ENCODE measurements around the gene KRTAP3-2. TPM values are rescaled to one million over a fixed set of nuclear protein-coding genes. Genes with fewer than 3 reads are reported as not detected.

Gene KRTAP3-2
- total RNA-seq, 1 donor = not detected

DNA sequence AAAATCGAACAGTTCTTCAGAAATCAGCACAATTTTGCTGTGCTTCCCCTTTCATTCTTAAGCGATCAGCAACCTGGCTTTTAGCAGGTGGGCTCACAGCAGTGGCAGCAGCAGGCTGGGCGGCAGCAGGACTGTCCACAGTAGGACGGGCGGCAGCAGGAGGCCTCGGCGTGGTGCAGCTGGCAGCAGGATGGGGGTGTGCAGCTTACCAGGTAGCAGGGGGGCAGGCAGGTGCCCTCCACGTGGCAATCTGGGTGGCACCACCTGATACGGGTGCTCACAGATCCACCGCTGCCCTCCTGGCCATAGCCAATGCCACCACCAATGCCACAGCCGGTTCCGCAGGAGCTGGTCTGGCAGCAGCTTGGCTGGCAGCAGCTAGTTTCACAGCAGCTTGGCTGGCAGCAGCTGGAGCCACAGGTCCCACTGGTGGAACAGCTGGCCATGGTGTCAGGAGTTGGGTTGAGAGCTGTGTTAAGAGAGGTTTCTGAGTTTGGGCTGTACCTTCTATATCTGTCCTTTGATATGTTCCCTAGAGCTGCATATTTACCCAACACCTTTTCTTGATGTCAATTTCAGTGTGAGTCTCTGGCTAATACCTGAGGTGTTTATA lies 30.0 kb upstream of the KRTAP3-2 start, which contains the start of gene KRTAP1-4:
Gene KRTAP1-4 (minus strand): TSS at position 563 of the 613 bp plus-strand sequence. CDS start 117 bp downstream, at position 446.
- DNase-seq (ENCODE audit: low read depth) = no peak
- H3K4me3 ChIP-seq (ENCODE audit: low read depth, low read length) = no peak within 1 kb of the TSS
- TF ChIP-seq, protein P1, sequence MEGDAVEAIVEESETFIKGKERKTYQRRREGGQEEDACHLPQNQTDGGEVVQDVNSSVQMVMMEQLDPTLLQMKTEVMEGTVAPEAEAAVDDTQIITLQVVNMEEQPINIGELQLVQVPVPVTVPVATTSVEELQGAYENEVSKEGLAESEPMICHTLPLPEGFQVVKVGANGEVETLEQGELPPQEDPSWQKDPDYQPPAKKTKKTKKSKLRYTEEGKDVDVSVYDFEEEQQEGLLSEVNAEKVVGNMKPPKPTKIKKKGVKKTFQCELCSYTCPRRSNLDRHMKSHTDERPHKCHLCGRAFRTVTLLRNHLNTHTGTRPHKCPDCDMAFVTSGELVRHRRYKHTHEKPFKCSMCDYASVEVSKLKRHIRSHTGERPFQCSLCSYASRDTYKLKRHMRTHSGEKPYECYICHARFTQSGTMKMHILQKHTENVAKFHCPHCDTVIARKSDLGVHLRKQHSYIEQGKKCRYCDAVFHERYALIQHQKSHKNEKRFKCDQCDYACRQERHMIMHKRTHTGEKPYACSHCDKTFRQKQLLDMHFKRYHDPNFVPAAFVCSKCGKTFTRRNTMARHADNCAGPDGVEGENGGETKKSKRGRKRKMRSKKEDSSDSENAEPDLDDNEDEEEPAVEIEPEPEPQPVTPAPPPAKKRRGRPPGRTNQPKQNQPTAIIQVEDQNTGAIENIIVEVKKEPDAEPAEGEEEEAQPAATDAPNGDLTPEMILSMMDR (IDR thresholded peaks at IDR 0.05; ENCODE audit: insufficient read depth, low read depth, low read length) = no peak

GRCh38 chr17:41026715-41027471 lies 27.2 kb upstream of the KRTAP3-2 start, which contains the start of gene KRTAP1-5:
KRTAP1-5 (minus strand) TSS chr17:41027208; CDS start chr17:41027155, 53 bp downstream.
- peak; percentile 92 for DNase-seq (ENCODE audit: low read depth)
- no peak within 1 kb of the TSS for H3K4me3 ChIP-seq (ENCODE audit: low read depth, low read length)
- TF ChIP-seq, protein P1 (IDR thresholded peaks at IDR 0.05; ENCODE audit: insufficient read depth, low read depth, low read length) = no peak

GRCh38 chr17:41024697-41025096 lies 25.0 kb upstream of the KRTAP3-2 start:
- DNase-seq (ENCODE audit: low read depth) = peak; percentile 46
- TF ChIP-seq, protein P1 (IDR thresholded peaks at IDR 0.05; ENCODE audit: insufficient read depth, low read depth, low read length) = no peak
- H3K4me3 ChIP-seq (ENCODE audit: low read depth, low read length) = no peak overlapping the region

GRCh38 chr17:41020336-41020735 lies 20.6 kb upstream of the KRTAP3-2 start:
- TF ChIP-seq, protein P1 (IDR thresholded peaks at IDR 0.05; ENCODE audit: insufficient read depth, low read depth, low read length) = no peak
- H3K4me3 ChIP-seq (ENCODE audit: low read depth, low read length) = no peak overlapping the region
- no peak for DNase-seq (ENCODE audit: low read depth)

GRCh38 chr17:41019415-41019814 lies 19.7 kb upstream of the KRTAP3-2 start:
- no peak for DNase-seq (ENCODE audit: low read depth)
- H3K4me3 ChIP-seq (ENCODE audit: low read depth, low read length) = no peak overlapping the region
- TF ChIP-seq, protein P1 (IDR thresholded peaks at IDR 0.05; ENCODE audit: insufficient read depth, low read depth, low read length) = no peak

DNA sequence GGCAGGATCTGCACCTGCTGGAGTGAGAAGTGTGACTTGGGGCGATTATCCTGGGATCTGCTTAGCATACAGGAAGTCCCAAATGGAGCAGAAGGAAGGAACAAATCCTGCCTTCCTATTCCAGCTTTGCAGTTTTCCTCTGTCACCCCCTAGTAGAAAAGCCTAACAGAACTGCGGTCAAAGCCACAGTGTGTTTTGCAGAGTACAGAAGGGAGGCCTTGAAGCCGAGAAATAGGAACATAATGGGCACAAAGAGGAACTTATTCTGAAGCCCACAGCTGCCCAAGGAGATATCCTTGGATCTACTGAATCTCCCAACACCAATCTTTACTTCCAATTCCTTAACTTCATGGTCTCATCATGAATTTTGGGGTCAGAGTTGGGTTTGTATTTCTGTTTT lies 18.8 kb upstream of the KRTAP3-2 start:
- H3K4me3 ChIP-seq (ENCODE audit: low read depth, low read length) = no peak overlapping the region
- TF ChIP-seq, protein P1 (IDR thresholded peaks at IDR 0.05; ENCODE audit: insufficient read depth, low read depth, low read length) = no peak
- DNase-seq (ENCODE audit: low read depth) = no peak
